HG02884 (cell line): ENCODE results near the gene ANAPC2.

ENCODE experiments used
- ATAC-seq: cut with Tn5 transposase; IDR thresholded peaks from one replicate; pipeline ENCODE4 v1.9.1; 2021; ENCODE audit warnings: mild to moderate bottlenecking, moderate library complexity; ENCODE audit not compliant: unreplicated experiment

Gene ANAPC2

DNA sequence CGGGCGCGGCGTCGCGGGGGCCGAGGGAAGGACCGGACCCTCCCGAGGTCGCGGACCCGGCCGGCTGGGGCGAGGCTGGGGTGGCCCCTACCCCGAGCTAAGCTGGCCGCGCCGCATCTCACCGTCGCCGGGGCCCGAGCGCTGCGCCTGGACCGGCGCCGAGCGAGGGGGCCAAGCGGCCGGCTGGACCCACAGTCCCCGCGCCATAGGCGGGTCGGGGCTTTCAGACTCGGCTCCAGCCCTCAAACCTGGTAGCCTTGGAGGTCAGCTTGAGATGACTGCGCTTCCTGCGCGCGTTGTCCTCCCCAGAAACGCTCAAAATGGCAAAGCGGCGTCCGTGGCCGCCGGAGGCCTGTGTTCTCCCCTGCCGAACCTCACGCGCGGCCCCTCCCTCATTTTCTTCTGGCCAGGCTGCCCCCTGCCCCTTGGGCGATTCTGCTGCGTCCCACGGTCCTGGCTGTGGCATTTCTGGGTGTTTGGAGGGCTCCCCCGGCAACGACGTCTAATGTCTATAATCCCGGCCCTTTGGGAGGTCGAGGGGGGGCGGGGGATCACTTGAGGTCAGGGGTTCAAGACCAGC lies 58.1 kb downstream of the ANAPC2 start:
- no peak for ATAC-seq

DNA sequence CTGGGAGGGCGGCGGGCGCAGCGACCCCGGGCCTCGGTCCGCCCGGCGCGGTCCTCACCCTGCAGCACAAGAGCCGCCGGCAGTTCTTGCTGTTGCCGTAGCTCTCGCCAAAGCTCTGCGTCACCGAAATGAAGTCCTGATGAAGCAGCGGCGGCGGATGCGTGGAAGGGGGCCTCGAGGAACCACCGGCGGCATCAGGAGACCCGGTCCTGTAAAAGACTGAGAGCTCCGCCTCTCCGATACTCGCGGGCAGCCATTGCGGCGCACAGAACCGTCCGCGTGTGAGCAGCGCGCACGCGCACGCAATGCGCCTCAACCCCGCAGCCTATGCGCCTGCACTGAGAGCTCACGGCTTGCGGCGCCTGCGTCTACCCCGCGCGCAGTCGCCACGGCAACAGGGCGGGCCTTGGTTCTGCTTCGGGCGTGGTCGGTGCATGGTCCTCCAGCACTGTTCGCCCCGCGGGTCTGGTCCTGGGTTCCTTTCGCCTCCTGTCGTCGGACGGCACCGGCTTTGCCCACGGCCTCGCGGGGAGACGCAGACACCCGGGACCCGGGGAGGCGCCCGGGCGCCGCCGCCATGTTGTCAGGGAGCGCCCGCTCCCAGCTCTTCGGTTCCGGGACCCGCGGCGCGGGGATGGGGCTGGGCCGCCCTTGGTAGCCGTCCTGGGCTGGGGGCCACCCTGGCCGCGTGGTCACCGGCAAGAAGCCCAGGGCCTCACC lies 58.7 kb downstream of the ANAPC2 start:
- peak; percentile 84 for ATAC-seq

DNA sequence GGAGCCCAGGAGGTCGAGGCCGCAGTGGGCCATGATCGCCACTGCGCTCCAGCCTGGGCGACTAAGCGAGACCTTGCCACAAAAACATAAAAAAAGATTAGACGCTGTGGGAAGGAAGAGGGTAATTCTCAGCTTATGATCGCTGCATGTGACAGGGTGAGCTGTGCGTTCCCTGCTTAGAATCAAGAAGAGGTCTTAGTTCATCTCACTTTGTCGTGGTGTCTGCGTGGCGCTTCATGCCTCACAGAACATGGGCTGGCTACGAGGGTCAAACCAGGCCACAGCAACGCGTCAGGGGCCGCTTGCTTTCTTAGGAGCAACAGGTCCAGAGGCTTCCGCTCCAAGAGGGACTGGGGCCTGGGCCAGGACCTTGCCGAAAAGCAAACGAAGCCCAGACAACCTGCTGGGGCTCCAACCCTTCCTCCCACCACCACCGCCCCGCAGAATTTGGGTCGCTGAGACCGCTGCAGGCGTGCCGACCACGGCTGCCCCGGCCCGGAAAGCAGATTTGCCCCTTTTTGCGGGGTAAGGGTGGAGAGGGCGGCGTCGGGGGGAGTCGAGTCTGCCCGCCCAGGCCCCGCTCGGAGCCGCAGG lies 59.4 kb downstream of the ANAPC2 start:
- no peak for ATAC-seq

DNA sequence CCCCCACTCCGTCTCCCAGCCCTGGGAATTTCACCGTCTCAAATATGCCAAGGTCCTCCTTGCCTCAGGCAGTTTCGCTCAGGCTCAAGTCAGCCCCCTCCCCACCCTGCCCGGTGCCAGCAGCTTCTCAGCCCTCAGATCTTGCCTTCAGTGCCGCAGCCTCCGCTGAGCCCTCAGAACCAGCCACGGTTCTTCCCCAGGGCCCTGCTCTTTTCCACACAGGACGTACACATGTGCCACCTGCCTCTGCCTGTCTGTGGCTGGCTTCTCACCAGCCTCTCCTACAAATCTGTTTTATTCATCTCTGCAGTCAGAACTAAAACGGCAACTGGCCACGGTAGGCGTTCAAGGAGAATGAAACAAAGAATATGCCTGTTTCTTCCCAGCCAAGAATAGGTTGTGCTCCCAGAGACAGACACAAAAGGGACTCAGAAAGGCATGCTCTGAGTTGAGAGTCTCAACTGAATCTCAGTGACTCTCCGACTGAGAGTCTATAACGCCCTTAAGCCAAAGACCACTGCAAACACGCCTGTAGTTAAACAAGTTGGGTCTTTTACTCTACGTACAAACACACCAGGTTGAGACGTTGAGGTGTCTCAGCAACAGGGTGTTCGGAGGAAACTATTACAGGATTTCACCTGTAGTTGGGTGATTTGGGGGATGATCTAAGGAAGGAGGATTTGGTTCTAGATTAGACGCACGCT lies 60.0 kb downstream of the ANAPC2 start:
- no peak for ATAC-seq

DNA sequence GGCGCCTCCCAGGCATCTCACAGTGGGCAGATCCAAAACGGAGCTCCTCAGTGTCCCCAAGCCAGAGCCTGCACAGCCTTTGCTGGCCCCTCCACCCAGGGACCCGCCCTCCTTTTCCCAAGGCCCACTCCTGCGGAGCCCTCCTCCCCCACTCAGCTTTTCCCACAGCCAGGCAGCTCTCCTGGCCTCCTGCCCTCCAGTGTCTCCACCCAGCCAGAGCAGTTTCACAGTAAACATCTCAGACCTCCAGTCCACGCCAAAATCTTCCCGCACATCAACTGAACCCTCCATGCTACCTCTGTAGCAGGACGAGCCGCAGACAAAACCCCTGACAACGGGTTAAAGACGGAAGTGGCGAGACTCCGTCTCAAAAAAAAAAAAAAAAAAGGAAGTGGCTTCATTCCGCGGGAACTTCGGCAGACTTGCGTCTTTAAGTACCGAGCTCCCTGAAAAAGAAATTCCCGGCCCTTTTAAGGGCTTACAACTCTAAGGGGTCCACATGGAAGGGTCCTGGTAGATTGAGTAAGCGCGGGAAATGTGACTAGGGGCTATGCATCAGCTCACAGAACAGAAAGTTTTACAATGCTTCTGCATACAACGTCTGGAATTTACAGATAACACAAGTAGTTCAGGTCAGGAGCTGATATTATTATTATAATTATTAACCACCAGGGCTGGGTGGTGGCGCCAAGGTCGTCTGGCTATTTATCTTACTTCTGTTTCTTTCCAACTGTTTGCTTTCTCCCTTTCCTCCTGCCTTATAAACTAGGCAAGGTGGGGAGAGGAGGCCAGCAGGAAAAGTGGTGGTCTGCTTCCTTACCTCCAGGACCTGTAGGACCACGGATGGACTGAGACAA lies 60.8 kb downstream of the ANAPC2 start:
- no peak for ATAC-seq

DNA sequence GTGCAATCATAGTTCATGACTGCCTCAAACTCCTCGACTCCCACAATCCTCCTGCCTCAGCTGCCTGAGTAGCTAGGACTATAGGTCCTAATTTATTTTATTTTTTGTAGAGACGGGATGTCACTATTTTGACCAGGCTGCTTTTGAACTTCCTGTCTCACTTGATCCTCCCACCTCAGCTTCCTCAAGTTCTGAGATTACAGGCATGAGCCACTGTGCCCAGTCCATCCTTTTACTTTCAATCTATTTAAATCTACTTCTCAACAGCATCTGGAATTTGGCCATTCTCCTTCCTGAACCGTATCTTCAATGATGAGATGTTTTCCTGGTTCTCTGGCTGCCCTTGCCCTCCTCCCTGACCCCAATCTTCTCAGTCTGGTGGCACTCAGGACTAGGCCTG lies 61.6 kb downstream of the ANAPC2 start:
- no peak for ATAC-seq
